Measurements from ENCODE around the gene AGRP. TPM values are rescaled to one million over a fixed set of nuclear protein-coding genes. Genes with fewer than 3 reads are reported as not detected.

Gene AGRP
- total and polyA plus RNA-seq, 5 donors from 2014 or later: not detected

- no peaks in the 10 kb centered on the region for H3K4me1 ChIP-seq (ENCODE audit: control insufficient read depth, insufficient read depth, low read length, poor library complexity, severe bottlenecking)
- H3K27me3 ChIP-seq (ENCODE audit: control insufficient read depth, insufficient read depth, low read length): no peaks in the 10 kb centered on the region
- Mint-ChIP-seq H3K4me1 (peaks cover 0 to 8% (median 5%) of the 10 kb centered on the region in 4 donors), H3K27me3 (no peaks in the 10 kb centered on the region), H3K27ac (peak overlapping the region in 1 of 3 donors; percentile 26), H3K9me3 (no peaks in the 10 kb centered on the region), H3K4me3 (no peak overlapping the region), H3K36me3 (peaks cover 13% of the 10 kb centered on the region)
- H3K27ac ChIP-seq (ENCODE audit: insufficient read depth, low read length, poor library complexity, severe bottlenecking): no peak overlapping the region
- no peaks in the 10 kb centered on the region for H3K9me3 ChIP-seq (ENCODE audit: control insufficient read depth in 2 of 2, low read length in 2 of 2)
- peaks cover 33% of the 10 kb centered on the region for H3K36me3 ChIP-seq (ENCODE audit: control insufficient read depth, insufficient read depth, low read length)
- ATAC-seq (ENCODE audit: low read depth in 2 of 2) (no peak), DNase-seq (no peak)
- no peak overlapping the region for H3K4me3 ChIP-seq (ENCODE audit: low read depth, low read length)
Measured at GRCh38 chr16:67446968-67447507, 36.3 kb downstream of the AGRP start.

- no peaks in the 10 kb centered on the region for H3K9me3 ChIP-seq (ENCODE audit: control insufficient read depth in 2 of 2, low read length in 2 of 2)
- no peaks in the 10 kb centered on the region for H3K4me1 ChIP-seq (ENCODE audit: control insufficient read depth, insufficient read depth, low read length, poor library complexity, severe bottlenecking)
- ATAC-seq (ENCODE audit: low read depth in 2 of 2) (no peak), DNase-seq (no peak)
- no peak overlapping the region for H3K4me3 ChIP-seq (ENCODE audit: low read depth, low read length)
- H3K4me1 Mint-ChIP-seq: peaks cover 0 to 7% (median 6%) of the 10 kb centered on the region in 4 donors
- H3K27ac ChIP-seq (ENCODE audit: insufficient read depth, low read length, poor library complexity, severe bottlenecking): no peak overlapping the region
- no peaks in the 10 kb centered on the region for H3K27me3 Mint-ChIP-seq
- peaks cover 35% of the 10 kb centered on the region for H3K36me3 ChIP-seq (ENCODE audit: control insufficient read depth, insufficient read depth, low read length)
- H3K9me3 Mint-ChIP-seq: no peaks in the 10 kb centered on the region
- no peak overlapping the region for H3K4me3 Mint-ChIP-seq
- no peaks in the 10 kb centered on the region for H3K27me3 ChIP-seq (ENCODE audit: control insufficient read depth, insufficient read depth, low read length)
- H3K27ac Mint-ChIP-seq: peak overlapping the region in 1 of 3 donors; percentile 42
- H3K36me3 Mint-ChIP-seq: peaks cover 17% of the 10 kb centered on the region
Measured at GRCh38 chr16:67445913-67446907, 37.1 kb downstream of the AGRP start.

GRCh38 chr16:67445441-67445912 is 37.9 kb downstream of the AGRP start:
- Histone ChIP-seq H3K27ac (ENCODE audit: insufficient read depth, low read length, poor library complexity, severe bottlenecking) (no peak overlapping the region), H3K4me1 (ENCODE audit: control insufficient read depth, insufficient read depth, low read length, poor library complexity, severe bottlenecking) (no peaks in the 10 kb centered on the region), H3K4me3 (ENCODE audit: low read depth, low read length) (no peak overlapping the region), H3K27me3 (ENCODE audit: control insufficient read depth, insufficient read depth, low read length) (no peaks in the 10 kb centered on the region), H3K36me3 (ENCODE audit: control insufficient read depth, insufficient read depth, low read length) (peaks cover 33% of the 10 kb centered on the region), H3K9me3 (ENCODE audit: control insufficient read depth in 2 of 2, low read length in 2 of 2) (no peaks in the 10 kb centered on the region)
- Mint-ChIP-seq H3K36me3 (peaks cover 12% of the 10 kb centered on the region), H3K4me1 (peaks cover 0 to 7% (median 6%) of the 10 kb centered on the region in 4 donors), H3K27ac (peak overlapping the region in 1 of 3 donors; percentile 55), H3K27me3 (no peaks in the 10 kb centered on the region), H3K4me3 (no peak overlapping the region), H3K9me3 (no peaks in the 10 kb centered on the region)
- DNase-seq: no peak
- no peak for ATAC-seq (ENCODE audit: low read depth in 2 of 2)

GRCh38 chr16:67445126-67445426 is 38.3 kb downstream of the AGRP start:
- Histone ChIP-seq H3K36me3 (ENCODE audit: control insufficient read depth, insufficient read depth, low read length) (peaks cover 32% of the 10 kb centered on the region), H3K4me3 (ENCODE audit: low read depth, low read length) (no peak overlapping the region), H3K27me3 (ENCODE audit: control insufficient read depth, insufficient read depth, low read length) (no peaks in the 10 kb centered on the region), H3K27ac (ENCODE audit: insufficient read depth, low read length, poor library complexity, severe bottlenecking) (no peak overlapping the region), H3K9me3 (ENCODE audit: control insufficient read depth in 2 of 2, low read length in 2 of 2) (no peaks in the 10 kb centered on the region), H3K4me1 (ENCODE audit: control insufficient read depth, insufficient read depth, low read length, poor library complexity, severe bottlenecking) (no peaks in the 10 kb centered on the region)
- H3K27me3 Mint-ChIP-seq: no peaks in the 10 kb centered on the region
- H3K4me1 Mint-ChIP-seq: peaks cover 0 to 7% (median 6%) of the 10 kb centered on the region in 4 donors
- peak overlapping the region in 2 of 3 donors; percentile 55 to 93 for H3K27ac Mint-ChIP-seq
- H3K9me3 Mint-ChIP-seq: no peaks in the 10 kb centered on the region
- peaks cover 8% of the 10 kb centered on the region for H3K36me3 Mint-ChIP-seq
- DNase-seq (no peak), ATAC-seq (ENCODE audit: low read depth in 2 of 2) (no peak)
- no peak overlapping the region for H3K4me3 Mint-ChIP-seq

- no peaks in the 10 kb centered on the region for H3K9me3 ChIP-seq (ENCODE audit: control insufficient read depth in 2 of 2, low read length in 2 of 2)
- H3K27me3 ChIP-seq (ENCODE audit: control insufficient read depth, insufficient read depth, low read length): no peaks in the 10 kb centered on the region
- H3K27ac ChIP-seq (ENCODE audit: insufficient read depth, low read length, poor library complexity, severe bottlenecking): no peak overlapping the region
- DNase-seq (no peak), ATAC-seq (ENCODE audit: low read depth in 2 of 2) (no peak)
- H3K4me1 ChIP-seq (ENCODE audit: control insufficient read depth, insufficient read depth, low read length, poor library complexity, severe bottlenecking): no peaks in the 10 kb centered on the region
- Mint-ChIP-seq H3K4me3 (no peak overlapping the region), H3K36me3 (peaks cover 8% of the 10 kb centered on the region), H3K9me3 (no peaks in the 10 kb centered on the region), H3K27me3 (no peaks in the 10 kb centered on the region), H3K4me1 (peaks cover 0 to 7% (median 3%) of the 10 kb centered on the region in 4 donors), H3K27ac (peak overlapping the region in 2 of 3 donors; percentile 55 to 93)
- H3K4me3 ChIP-seq (ENCODE audit: low read depth, low read length): no peak overlapping the region
- H3K36me3 ChIP-seq (ENCODE audit: control insufficient read depth, insufficient read depth, low read length): peaks cover 30% of the 10 kb centered on the region
Measured at GRCh38 chr16:67444259-67445125, 38.9 kb downstream of the AGRP start.

- no peak overlapping the region for H3K27ac ChIP-seq (ENCODE audit: insufficient read depth, low read length, poor library complexity, severe bottlenecking)
- Mint-ChIP-seq H3K9me3 (no peaks in the 10 kb centered on the region), H3K4me3 (no peak overlapping the region), H3K27me3 (no peaks in the 10 kb centered on the region), H3K4me1 (peaks cover 0 to 7% (median 1%) of the 10 kb centered on the region in 4 donors), H3K36me3 (peaks cover 11% of the 10 kb centered on the region), H3K27ac (peak overlapping the region in 1 of 3 donors; percentile 82)
- ATAC-seq (ENCODE audit: low read depth in 2 of 2) (no peak), DNase-seq (no peak)
- peaks cover 33% of the 10 kb centered on the region for H3K36me3 ChIP-seq (ENCODE audit: control insufficient read depth, insufficient read depth, low read length)
- H3K9me3 ChIP-seq (ENCODE audit: control insufficient read depth in 2 of 2, low read length in 2 of 2): no peaks in the 10 kb centered on the region
- H3K4me3 ChIP-seq (ENCODE audit: low read depth, low read length): no peak overlapping the region
- H3K4me1 ChIP-seq (ENCODE audit: control insufficient read depth, insufficient read depth, low read length, poor library complexity, severe bottlenecking): no peaks in the 10 kb centered on the region
- no peaks in the 10 kb centered on the region for H3K27me3 ChIP-seq (ENCODE audit: control insufficient read depth, insufficient read depth, low read length)
Measured at GRCh38 chr16:67443265-67443664, 40.1 kb downstream of the AGRP start.

GRCh38 chr16:67442581-67443255 is 40.6 kb downstream of the AGRP start:
- Mint-ChIP-seq H3K36me3 (peaks cover 12% of the 10 kb centered on the region), H3K4me3 (no peak overlapping the region), H3K27me3 (no peaks in the 10 kb centered on the region), H3K27ac (no peak overlapping the region), H3K4me1 (peaks cover 0 to 7% (median 0%) of the 10 kb centered on the region in 4 donors), H3K9me3 (no peaks in the 10 kb centered on the region)
- Histone ChIP-seq H3K27ac (ENCODE audit: insufficient read depth, low read length, poor library complexity, severe bottlenecking) (no peak overlapping the region), H3K27me3 (ENCODE audit: control insufficient read depth, insufficient read depth, low read length) (no peaks in the 10 kb centered on the region), H3K9me3 (ENCODE audit: control insufficient read depth in 2 of 2, low read length in 2 of 2) (no peaks in the 10 kb centered on the region), H3K4me3 (ENCODE audit: low read depth, low read length) (no peak overlapping the region), H3K4me1 (ENCODE audit: control insufficient read depth, insufficient read depth, low read length, poor library complexity, severe bottlenecking) (no peaks in the 10 kb centered on the region), H3K36me3 (ENCODE audit: control insufficient read depth, insufficient read depth, low read length) (peaks cover 32% of the 10 kb centered on the region)
- ATAC-seq (ENCODE audit: low read depth in 2 of 2): no peak
- no peak for DNase-seq
